Neural crest cell (in vitro differentiated cells): ENCODE measurements around the gene TNRC18. TPM values are rescaled to one million over a fixed set of nuclear protein-coding genes. Genes with fewer than 3 reads are reported as not detected.

ENCODE experiments used
- DNase-seq: peaks from one replicate; pipeline ENCODE4 v3.0.0; 2021; ENCODE audit warnings: low read depth, mixed read lengths, low spot score
- H3K27ac Mint-ChIP-seq: one replicate; pipeline ENCODE4 v1.8.0; 2021; ENCODE audit warnings: mild to moderate bottlenecking, mixed read lengths; ENCODE audit not compliant: unreplicated experiment
- H3K27me3 Mint-ChIP-seq: 2 replicates; pipeline ENCODE4 v1.8.0; 2021; ENCODE audit warnings: low read depth, mild to moderate bottlenecking, mixed read lengths
- H3K36me3 Mint-ChIP-seq: 2 replicates; pipeline ENCODE4 v1.8.0; 2021; ENCODE audit warnings: low read depth, mild to moderate bottlenecking, mixed read lengths
- H3K4me1 Mint-ChIP-seq: 2 replicates; pipeline ENCODE4 v1.8.0; 2021; ENCODE audit warnings: mixed read lengths
- H3K4me3 Mint-ChIP-seq: one replicate; pipeline ENCODE4 v1.8.0; 2021; ENCODE audit warnings: mild to moderate bottlenecking, mixed read lengths
- H3K9me3 Mint-ChIP-seq: 2 replicates; pipeline ENCODE4 v1.8.0; 2021; ENCODE audit warnings: mixed read lengths
- CTCF ChIP-seq: fragments of 200-600 bp; sonication (generic); conservative IDR thresholded peaks from 2 replicates; pipeline ENCODE4 v1.5.0; 2021; ENCODE audit warnings: antibody characterized with exemption, mild to moderate bottlenecking
- total RNA-seq: library from RNA; stranded (reverse); gene quantifications from 2 replicates; pipeline ENCODE4 v1.2.1, GENCODE V29; 2021

TNRC18 gene
- total RNA-seq, 1 donor from 2014 or later: 69.8 TPM

GRCh38 chr7:5395246-5395645 lies 28.4 kb downstream of the TNRC18 start:
- TF ChIP-seq CTCF: no peak
- Mint-ChIP-seq H3K36me3 (peaks cover 2% of the 10 kb centered on the region), H3K27me3 (no peaks in the 10 kb centered on the region), H3K9me3 (no peaks in the 10 kb centered on the region), H3K27ac (no peak overlapping the region), H3K4me3 (no peak overlapping the region), H3K4me1 (peaks cover 5% of the 10 kb centered on the region)
- DNase-seq: no peak

GRCh38 chr7:5394264-5395105 lies 29.1 kb downstream of the TNRC18 start:
- peaks cover 2% of the 10 kb centered on the region for H3K36me3 Mint-ChIP-seq
- TF ChIP-seq CTCF: no peak

DNA sequence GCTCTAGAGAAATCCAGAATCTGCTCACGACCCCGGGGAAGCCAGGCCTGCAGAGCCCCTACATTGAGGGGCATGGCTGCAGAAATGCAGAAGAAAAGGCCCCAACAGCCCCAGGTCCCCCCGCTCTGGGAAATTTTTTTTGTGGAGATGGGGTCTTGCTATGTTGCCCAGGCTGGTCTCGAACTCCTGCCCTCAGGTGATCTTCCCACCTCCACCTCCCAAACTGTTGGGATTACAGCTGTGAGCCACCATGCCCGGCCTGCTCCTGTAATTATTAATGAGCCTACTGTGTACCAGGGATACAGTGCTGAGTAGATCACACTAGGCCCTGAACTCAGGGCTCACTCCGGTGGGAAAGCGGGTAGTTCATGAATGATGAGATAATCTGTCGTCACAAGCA lies 29.9 kb downstream of the TNRC18 start:
- Mint-ChIP-seq H3K4me3 (no peak overlapping the region), H3K9me3 (no peaks in the 10 kb centered on the region), H3K4me1 (peaks cover 5% of the 10 kb centered on the region), H3K27me3 (no peaks in the 10 kb centered on the region), H3K36me3 (peaks cover 2% of the 10 kb centered on the region), H3K27ac (no peak overlapping the region)
- no peak for TF ChIP-seq CTCF
- no peak for DNase-seq

More at GRCh38 chr7:5394264-5395105, 29.1 kb downstream of the TNRC18 start:
- peaks cover 5% of the 10 kb centered on the region for H3K4me1 Mint-ChIP-seq
- no peak overlapping the region for H3K27ac Mint-ChIP-seq
- no peak overlapping the region for H3K4me3 Mint-ChIP-seq
- no peaks in the 10 kb centered on the region for H3K9me3 Mint-ChIP-seq
- H3K27me3 Mint-ChIP-seq: no peaks in the 10 kb centered on the region
- DNase-seq: no peak

GRCh38 chr7:5393328-5393727 lies 30.3 kb downstream of the TNRC18 start:
- no peak overlapping the region for H3K27ac Mint-ChIP-seq
- no peaks in the 10 kb centered on the region for H3K9me3 Mint-ChIP-seq
- H3K27me3 Mint-ChIP-seq: no peaks in the 10 kb centered on the region

DNA sequence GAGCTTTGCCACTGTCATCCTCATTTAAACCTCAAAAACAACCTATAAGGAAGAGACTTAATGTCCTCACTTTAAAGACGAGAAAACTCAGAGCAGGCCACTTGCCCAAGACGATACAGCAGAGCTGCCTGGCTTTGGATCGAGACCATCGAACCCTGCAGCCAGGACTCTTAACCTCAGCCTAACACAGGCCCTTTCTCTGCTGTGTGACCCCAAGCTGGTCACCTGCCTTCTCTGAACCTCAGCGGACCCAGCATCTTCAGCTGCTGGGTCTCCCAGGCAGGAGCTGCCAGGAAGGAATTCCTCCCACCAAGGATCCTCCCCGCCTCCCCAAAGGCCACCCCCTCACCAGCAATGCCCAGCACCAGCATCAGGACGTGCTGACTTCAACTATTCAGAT lies 32.7 kb downstream of the TNRC18 start:
- Mint-ChIP-seq H3K36me3 (peaks cover 6% of the 10 kb centered on the region), H3K27ac (no peak overlapping the region), H3K9me3 (no peaks in the 10 kb centered on the region), H3K4me1 (no peaks in the 10 kb centered on the region), H3K27me3 (no peaks in the 10 kb centered on the region), H3K4me3 (no peak overlapping the region)
- no peak for DNase-seq
- no peak for TF ChIP-seq CTCF

More at GRCh38 chr7:5393328-5393727, 30.3 kb downstream of the TNRC18 start:
- Mint-ChIP-seq H3K4me1 (peaks cover 5% of the 10 kb centered on the region), H3K4me3 (no peak overlapping the region), H3K36me3 (peaks cover 2% of the 10 kb centered on the region)
- no peak for TF ChIP-seq CTCF
- DNase-seq: no peak
